GM13976 (cell line): ENCODE measurements around the gene ANK3.

Experiments
- DNase-seq: peaks from one replicate; pipeline ENCODE4 v3.0.0; 2012; ENCODE audit warnings: low spot score
- in situ Hi-C: fragments of 300-500 bp; cut with MboI; formaldehyde crosslinking; loops from one replicate; pipeline ENCODE4 v1.12.0; 2022; ENCODE audit warnings: low sequenced_read_pairs, mixed read lengths, inconsistent platforms; ENCODE audit not compliant: unreplicated experiment
- TF ChIP-seq, protein P1 (sequence below): IDR thresholded peaks from 2 replicates; pipeline ENCODE4 v1.5.1; 2012; ENCODE audit warnings: borderline replicate concordance, mild to moderate bottlenecking; ENCODE audit not compliant: insufficient read depth; ENCODE audit errors: extremely low read depth, missing control alignments, control extremely low read depth

The ANK3 gene

DNA sequence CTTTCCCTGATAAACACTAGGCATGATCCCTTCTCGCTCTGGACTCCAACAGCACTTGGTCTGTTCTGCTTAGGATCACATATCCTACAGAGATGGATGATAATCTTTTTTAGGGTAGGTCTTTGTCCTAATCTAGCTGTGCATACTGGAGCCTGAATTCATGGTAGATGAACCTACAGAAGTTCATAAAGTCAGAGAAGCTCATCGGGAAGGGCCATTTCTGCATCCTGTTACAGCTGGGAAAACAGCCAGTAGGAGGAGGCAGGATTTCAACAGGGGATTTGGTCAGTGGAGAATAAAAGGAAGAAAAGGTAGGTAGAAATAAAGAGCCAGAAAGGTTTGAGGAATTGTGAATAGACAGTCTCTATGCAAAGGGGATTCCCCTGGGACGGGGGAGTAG lies 101.4 kb downstream of the ANK3 start:
- no peak for DNase-seq
- TF ChIP-seq, protein P1, sequence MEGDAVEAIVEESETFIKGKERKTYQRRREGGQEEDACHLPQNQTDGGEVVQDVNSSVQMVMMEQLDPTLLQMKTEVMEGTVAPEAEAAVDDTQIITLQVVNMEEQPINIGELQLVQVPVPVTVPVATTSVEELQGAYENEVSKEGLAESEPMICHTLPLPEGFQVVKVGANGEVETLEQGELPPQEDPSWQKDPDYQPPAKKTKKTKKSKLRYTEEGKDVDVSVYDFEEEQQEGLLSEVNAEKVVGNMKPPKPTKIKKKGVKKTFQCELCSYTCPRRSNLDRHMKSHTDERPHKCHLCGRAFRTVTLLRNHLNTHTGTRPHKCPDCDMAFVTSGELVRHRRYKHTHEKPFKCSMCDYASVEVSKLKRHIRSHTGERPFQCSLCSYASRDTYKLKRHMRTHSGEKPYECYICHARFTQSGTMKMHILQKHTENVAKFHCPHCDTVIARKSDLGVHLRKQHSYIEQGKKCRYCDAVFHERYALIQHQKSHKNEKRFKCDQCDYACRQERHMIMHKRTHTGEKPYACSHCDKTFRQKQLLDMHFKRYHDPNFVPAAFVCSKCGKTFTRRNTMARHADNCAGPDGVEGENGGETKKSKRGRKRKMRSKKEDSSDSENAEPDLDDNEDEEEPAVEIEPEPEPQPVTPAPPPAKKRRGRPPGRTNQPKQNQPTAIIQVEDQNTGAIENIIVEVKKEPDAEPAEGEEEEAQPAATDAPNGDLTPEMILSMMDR = no peak
- in situ Hi-C loops = no loop called here

DNA sequence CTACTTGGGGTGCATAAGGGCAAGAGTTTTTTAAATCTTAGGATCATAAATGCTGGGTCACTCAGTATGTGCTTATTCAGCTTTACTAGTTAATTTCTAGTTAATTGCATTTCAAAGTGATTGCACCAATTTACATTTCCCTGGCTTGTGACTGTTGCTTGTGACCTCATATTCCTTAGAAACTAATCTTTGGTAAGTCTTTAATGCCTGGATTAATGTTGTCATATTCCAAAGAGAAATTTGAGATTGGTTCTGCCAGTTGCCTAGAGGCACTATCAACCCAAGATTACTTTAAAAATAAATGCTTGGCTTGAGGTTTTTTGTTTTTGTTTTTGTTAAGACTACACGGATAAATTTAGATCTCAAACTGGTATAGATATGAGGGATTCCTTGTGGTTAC lies 103.1 kb downstream of the ANK3 start:
- TF ChIP-seq, protein P1 = no peak
- no peak for DNase-seq
- in situ Hi-C loops = no loop called here

DNA sequence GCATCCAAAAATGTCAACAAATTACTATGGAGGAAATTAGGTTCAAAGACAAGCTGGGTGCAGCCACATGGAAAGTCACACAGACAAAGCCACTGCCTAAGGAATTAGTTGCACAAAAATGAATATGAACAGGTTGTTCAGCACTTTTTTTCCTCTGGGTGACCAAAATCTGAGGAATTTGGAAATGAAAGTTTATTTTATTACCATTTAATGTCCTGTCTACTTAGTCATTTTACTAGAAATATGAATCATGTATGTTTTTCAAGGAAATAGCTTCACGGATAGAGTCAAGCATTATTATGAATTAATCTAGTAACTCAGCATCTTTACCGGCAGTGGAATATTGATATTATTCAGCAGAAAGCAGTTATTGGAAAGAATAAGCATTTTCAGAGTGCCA lies 106.3 kb downstream of the ANK3 start:
- in situ Hi-C loops = no loop called here
- TF ChIP-seq, protein P1 = no peak
- no peak for DNase-seq

DNA sequence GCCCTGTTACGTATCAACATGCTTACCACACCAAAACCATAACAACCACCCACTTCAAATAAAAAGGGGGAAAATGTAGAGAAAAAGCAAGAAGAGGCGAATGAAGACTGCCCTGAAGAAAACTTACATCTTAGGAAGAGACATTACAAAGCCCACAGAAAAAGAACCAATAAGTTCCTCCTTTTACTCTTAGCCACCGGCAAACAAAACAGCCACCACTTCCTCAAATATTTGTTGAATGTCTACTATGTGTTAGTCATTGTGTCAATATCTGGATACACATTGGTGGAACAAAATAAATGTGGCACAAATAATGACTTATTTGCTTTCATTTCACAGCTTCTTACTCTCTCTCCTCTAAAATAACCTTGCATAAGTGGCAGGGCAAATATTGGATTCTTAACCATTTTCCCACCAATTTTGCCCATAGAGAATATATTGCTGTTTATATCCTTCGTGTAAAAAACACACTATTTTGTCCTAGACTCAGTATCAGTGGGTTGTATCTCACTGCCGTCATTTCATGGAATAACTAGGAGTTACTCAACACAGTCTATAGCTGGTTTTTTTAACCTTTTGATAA lies 106.8 kb downstream of the ANK3 start:
- in situ Hi-C loops = no loop called here
- DNase-seq = no peak
- TF ChIP-seq, protein P1 = no peak

DNA sequence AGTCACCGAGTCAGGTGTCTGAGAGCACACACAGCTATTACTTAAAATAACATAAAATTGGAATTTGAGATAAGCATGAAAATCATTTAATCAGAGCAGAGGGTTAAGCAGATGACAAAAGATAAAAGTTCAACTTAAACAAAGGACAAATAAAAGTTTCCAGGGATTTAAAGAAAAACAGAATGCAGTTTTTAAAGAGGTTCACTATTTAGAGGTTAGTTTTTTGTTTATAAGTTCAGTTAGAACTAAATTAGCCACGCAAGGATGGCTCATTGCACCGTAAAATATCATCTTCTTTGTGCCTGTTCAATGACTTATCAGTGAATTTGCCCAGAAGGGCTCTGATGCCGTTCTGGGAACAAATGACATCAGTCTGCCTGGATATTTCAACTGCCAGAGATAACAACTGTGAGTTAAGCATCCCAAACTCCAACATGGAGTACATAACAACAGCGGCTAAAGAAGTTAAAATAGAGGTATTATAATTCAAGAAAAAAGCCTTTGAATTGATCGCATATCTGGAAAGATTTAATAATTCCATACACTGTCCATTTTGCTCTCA lies 107.8 kb downstream of the ANK3 start:
- TF ChIP-seq, protein P1 = no peak
- DNase-seq = no peak
- in situ Hi-C loops = no loop called here

DNA sequence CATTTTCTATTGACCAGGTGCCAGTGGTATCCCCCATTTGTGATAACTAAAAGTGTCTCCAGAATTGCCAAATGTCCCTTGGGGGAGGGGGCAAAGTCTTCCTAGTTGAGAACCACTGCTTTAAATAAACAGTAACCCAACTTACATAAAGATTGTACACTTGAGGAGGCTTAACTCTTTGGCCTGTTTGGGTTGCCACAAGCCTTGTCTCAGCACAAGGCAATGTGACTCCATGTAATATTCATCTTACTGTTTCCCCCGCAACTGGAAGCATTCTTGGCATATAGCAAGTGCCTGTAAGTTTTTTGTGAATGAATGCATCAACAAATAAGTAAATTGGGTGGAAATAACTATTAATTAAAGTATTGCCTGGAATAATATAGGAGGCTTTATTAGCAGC lies 108.3 kb downstream of the ANK3 start:
- TF ChIP-seq, protein P1 = no peak
- in situ Hi-C loops = no loop called here
- no peak for DNase-seq
